ENCODE results near the gene AMPD2. TPM values are rescaled to one million over a fixed set of nuclear protein-coding genes. Genes with fewer than 3 reads are reported as not detected.
A peak's percentile ranks its signal among the peaks of the same experiment; 100 is the strongest.

AMPD2 gene
- total and polyA plus RNA-seq, 9 of the 15 experiments (the other 6 are each of a cell fraction or from before 2014, with no cell fraction given), result 2.0 to 77.7 (median 28.2) TPM

GRCh38 chr1:109617291-109617801 is 2.3 kb upstream of the AMPD2 start (continued):
- TF ChIP-seq ATF3 (IDR thresholded peaks at IDR 0.05) (peak; percentile 84), ATF3 (CRISPR knock-in tag; conservative IDR thresholded peaks at IDR 0.05) (no peak), NCOA6 (IDR thresholded peaks at IDR 0.05) (no peak), ZNF12 (CRISPR knock-in tag; IDR thresholded peaks at IDR 0.05) (no peak), RAD21 (CRISPR knock-in tag; conservative IDR thresholded peaks at IDR 0.05 in 1 of 2, IDR thresholded peaks at IDR 0.05 in 1 of 2) (peak in 1 of 2 experiments; percentile 22; a peak in 2 of 4 replicates), FOSL1 (tag; conservative IDR thresholded peaks at IDR 0.05) (peak; percentile 65), HDAC1 (IDR thresholded peaks at IDR 0.05) (peak in 1 of 2 experiments; percentile 68; a peak in 1 of 4 replicates), JUN (IDR thresholded peaks at IDR 0.05; ENCODE audit: borderline replicate concordance, low read depth, low read length) (peak; percentile 57; the same call in 1 of the 2 replicates), JUN (CRISPR knock-in tag; IDR thresholded peaks at IDR 0.05; ENCODE audit: borderline replicate concordance) (0 out of 2 replicates have a peak, but pooled peaks have one; percentile 27), EGR1 (conservative IDR thresholded peaks at IDR 0.05) (peak; percentile 83), CBFA2T2 (conservative IDR thresholded peaks at IDR 0.05) (0 out of 2 replicates have a peak, but pooled peaks have one; percentile 9), YY1 (IDR thresholded peaks at IDR 0.05; ENCODE audit: borderline replicate concordance in 1 of 3, control insufficient read depth in 1 of 3, extremely low read depth in 1 of 3, insufficient read depth in 3 of 3, insufficient read length in 1 of 3, insufficient replicate concordance in 2 of 3, low read depth in 1 of 3, low read length in 2 of 3) (no peak), HNRNPK (IDR thresholded peaks at IDR 0.05; ENCODE audit: low read depth, low read length, poor library complexity, severe bottlenecking) (no peak)
- TF ChIP-seq, protein P1, sequence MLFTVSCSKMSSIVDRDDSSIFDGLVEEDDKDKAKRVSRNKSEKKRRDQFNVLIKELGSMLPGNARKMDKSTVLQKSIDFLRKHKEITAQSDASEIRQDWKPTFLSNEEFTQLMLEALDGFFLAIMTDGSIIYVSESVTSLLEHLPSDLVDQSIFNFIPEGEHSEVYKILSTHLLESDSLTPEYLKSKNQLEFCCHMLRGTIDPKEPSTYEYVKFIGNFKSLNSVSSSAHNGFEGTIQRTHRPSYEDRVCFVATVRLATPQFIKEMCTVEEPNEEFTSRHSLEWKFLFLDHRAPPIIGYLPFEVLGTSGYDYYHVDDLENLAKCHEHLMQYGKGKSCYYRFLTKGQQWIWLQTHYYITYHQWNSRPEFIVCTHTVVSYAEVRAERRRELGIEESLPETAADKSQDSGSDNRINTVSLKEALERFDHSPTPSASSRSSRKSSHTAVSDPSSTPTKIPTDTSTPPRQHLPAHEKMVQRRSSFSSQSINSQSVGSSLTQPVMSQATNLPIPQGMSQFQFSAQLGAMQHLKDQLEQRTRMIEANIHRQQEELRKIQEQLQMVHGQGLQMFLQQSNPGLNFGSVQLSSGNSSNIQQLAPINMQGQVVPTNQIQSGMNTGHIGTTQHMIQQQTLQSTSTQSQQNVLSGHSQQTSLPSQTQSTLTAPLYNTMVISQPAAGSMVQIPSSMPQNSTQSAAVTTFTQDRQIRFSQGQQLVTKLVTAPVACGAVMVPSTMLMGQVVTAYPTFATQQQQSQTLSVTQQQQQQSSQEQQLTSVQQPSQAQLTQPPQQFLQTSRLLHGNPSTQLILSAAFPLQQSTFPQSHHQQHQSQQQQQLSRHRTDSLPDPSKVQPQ (CRISPR knock-in tag; IDR thresholded peaks at IDR 0.05; ENCODE audit: borderline replicate concordance), result no peak
- TF ChIP-seq, protein P2, sequence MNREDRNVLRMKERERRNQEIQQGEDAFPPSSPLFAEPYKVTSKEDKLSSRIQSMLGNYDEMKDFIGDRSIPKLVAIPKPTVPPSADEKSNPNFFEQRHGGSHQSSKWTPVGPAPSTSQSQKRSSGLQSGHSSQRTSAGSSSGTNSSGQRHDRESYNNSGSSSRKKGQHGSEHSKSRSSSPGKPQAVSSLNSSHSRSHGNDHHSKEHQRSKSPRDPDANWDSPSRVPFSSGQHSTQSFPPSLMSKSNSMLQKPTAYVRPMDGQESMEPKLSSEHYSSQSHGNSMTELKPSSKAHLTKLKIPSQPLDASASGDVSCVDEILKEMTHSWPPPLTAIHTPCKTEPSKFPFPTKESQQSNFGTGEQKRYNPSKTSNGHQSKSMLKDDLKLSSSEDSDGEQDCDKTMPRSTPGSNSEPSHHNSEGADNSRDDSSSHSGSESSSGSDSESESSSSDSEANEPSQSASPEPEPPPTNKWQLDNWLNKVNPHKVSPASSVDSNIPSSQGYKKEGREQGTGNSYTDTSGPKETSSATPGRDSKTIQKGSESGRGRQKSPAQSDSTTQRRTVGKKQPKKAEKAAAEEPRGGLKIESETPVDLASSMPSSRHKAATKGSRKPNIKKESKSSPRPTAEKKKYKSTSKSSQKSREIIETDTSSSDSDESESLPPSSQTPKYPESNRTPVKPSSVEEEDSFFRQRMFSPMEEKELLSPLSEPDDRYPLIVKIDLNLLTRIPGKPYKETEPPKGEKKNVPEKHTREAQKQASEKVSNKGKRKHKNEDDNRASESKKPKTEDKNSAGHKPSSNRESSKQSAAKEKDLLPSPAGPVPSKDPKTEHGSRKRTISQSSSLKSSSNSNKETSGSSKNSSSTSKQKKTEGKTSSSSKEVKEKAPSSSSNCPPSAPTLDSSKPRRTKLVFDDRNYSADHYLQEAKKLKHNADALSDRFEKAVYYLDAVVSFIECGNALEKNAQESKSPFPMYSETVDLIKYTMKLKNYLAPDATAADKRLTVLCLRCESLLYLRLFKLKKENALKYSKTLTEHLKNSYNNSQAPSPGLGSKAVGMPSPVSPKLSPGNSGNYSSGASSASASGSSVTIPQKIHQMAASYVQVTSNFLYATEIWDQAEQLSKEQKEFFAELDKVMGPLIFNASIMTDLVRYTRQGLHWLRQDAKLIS (CRISPR knock-in tag; IDR thresholded peaks at IDR 0.05), result no peak
